Endodermal cell (in vitro differentiated cells): ENCODE measurements around the gene P3H3. TPM values are rescaled to one million over a fixed set of nuclear protein-coding genes. Genes with fewer than 3 reads are reported as not detected.

Source experiments
- DNase-seq: peaks from one replicate; pipeline ENCODE4 v3.0.0-alpha.2; 2017
- H3K27ac ChIP-seq: 2 replicates; pipeline ENCODE4 v1.5.1; 2013; ENCODE audit warnings: mild to moderate bottlenecking, low read depth, low read length, moderate library complexity
- H3K27me3 ChIP-seq: 2 replicates; pipeline ENCODE4 v1.6.1; 2013; ENCODE audit warnings: mild to moderate bottlenecking, low read length, moderate library complexity; ENCODE audit not compliant: insufficient read depth, control insufficient read depth, poor library complexity, severe bottlenecking
- H3K36me3 ChIP-seq: 2 replicates; pipeline ENCODE4 v1.7.0; 2013; ENCODE audit warnings: mild to moderate bottlenecking, low read length, moderate library complexity; ENCODE audit not compliant: control insufficient read depth, insufficient read depth
- H3K4me1 ChIP-seq: one replicate; pipeline ENCODE4 v1.7.0; 2013; ENCODE audit warnings: low read length; ENCODE audit not compliant: control insufficient read depth, insufficient read depth
- H3K4me3 ChIP-seq: 2 replicates; pipeline ENCODE4 v1.5.1; 2013; ENCODE audit warnings: mild to moderate bottlenecking, low read length, moderate library complexity
- H3K9ac ChIP-seq: 2 replicates; pipeline ENCODE4 v1.6.1; 2013; ENCODE audit warnings: mild to moderate bottlenecking, low read length, moderate library complexity; ENCODE audit not compliant: poor library complexity, severe bottlenecking; ENCODE audit errors: extremely low read depth
- H3K9me3 ChIP-seq: 2 replicates; pipeline ENCODE4 v1.6.1; 2013; ENCODE audit warnings: mild to moderate bottlenecking, low read length, moderate library complexity; ENCODE audit not compliant: control insufficient read depth
- H3K27ac Mint-ChIP-seq: 2 replicates; pipeline ENCODE4 v1.8.0; 2020; ENCODE audit warnings: mixed read lengths
- H3K27me3 Mint-ChIP-seq: 2 replicates; pipeline ENCODE4 v1.8.0; 2021; ENCODE audit warnings: mild to moderate bottlenecking, mixed read lengths; ENCODE audit not compliant: insufficient read depth
- H3K36me3 Mint-ChIP-seq: 2 replicates; pipeline ENCODE4 v1.8.0; 2020; ENCODE audit warnings: low read depth, mixed read lengths
- H3K4me1 Mint-ChIP-seq: 2 replicates; pipeline ENCODE4 v1.8.0; 2020; ENCODE audit warnings: mixed read lengths
- H3K4me3 Mint-ChIP-seq: 2 replicates; pipeline ENCODE4 v1.8.0; 2020; ENCODE audit warnings: mild to moderate bottlenecking, moderate library complexity, mixed read lengths
- H3K9me3 Mint-ChIP-seq: 2 replicates; pipeline ENCODE4 v1.8.0; 2020; ENCODE audit warnings: mild to moderate bottlenecking, mixed read lengths
- CTCF ChIP-seq: fragments of 200-600 bp; sonication (generic); conservative IDR thresholded peaks from 2 replicates; pipeline ENCODE4 v1.5.0; 2021; ENCODE audit warnings: antibody characterized with exemption, mild to moderate bottlenecking
- WGBS, 2 experiments: methylation state at CpG; one replicate each; pipeline versions ENCODE4 v1.1.5 to v1.1.7; 2013; ENCODE audit warnings: missing lambda C conversion rate in 2 of 2, mixed read lengths in 1 of 2; ENCODE audit not compliant: insufficient coverage in 1 of 2, insufficient read length in 1 of 2; 5-methylcytosine and 5-hydroxymethylcytosine counted together
- total RNA-seq, 2 donors: library from RNA; stranded (reverse); fragmentation: NEBNext Ultra II Directional in 1 of 2; extraction: Animal tissue kit (Norgen Biotek cat#: 25700) in 1 of 2; gene quantifications; 2 replicates in 1 of 2; 3 replicates in 1 of 2; pipeline ENCODE4 v1.2.1, GENCODE V29; 2021

The P3H3 gene
- total RNA-seq, 2 donors from 2014 or later: 58.4 to 63.1 TPM

GRCh38 chr12:6782850-6783566, 45.2 kb upstream of the P3H3 start:
- no peaks in the 10 kb centered on the region for H3K36me3 ChIP-seq
- no peak overlapping the region for H3K27ac ChIP-seq
- TF ChIP-seq CTCF: no peak
- no peaks in the 10 kb centered on the region for H3K27me3 ChIP-seq
- Mint-ChIP-seq H3K9me3 (no peaks in the 10 kb centered on the region), H3K27ac (no peak overlapping the region), H3K4me3 (no peak overlapping the region), H3K27me3 (peaks cover 26% of the 10 kb centered on the region), H3K4me1 (peaks cover 26% of the 10 kb centered on the region), H3K36me3 (no peaks in the 10 kb centered on the region)
- H3K4me1 ChIP-seq: peaks cover 13% of the 10 kb centered on the region
- H3K4me3 ChIP-seq: no peak overlapping the region
- H3K9ac ChIP-seq: no peak overlapping the region
- WGBS, 2 experiments: 62 to 80% methylated on average over 3 to 9 of the region's 10 CpGs
- H3K9me3 ChIP-seq: no peaks in the 10 kb centered on the region
- DNase-seq: peak; percentile 37

GRCh38 chr12:6783828-6784227, 44.4 kb upstream of the P3H3 start:
- Mint-ChIP-seq H3K4me3 (no peak overlapping the region), H3K27ac (no peak overlapping the region), H3K36me3 (no peaks in the 10 kb centered on the region), H3K27me3 (peaks cover 18% of the 10 kb centered on the region), H3K9me3 (no peaks in the 10 kb centered on the region), H3K4me1 (peaks cover 18% of the 10 kb centered on the region)
- Histone ChIP-seq H3K27me3 (no peaks in the 10 kb centered on the region), H3K4me3 (no peak overlapping the region), H3K4me1 (peaks cover 10% of the 10 kb centered on the region), H3K9ac (no peak overlapping the region), H3K9me3 (no peaks in the 10 kb centered on the region), H3K27ac (no peak overlapping the region), H3K36me3 (no peaks in the 10 kb centered on the region)
- 82 to 93% methylated on average over 5 to 9 of the region's 9 CpGs for WGBS, 2 experiments
- TF ChIP-seq CTCF: no peak
- DNase-seq: peak; percentile 37

- Mint-ChIP-seq H3K36me3 (no peaks in the 10 kb centered on the region), H3K27me3 (peaks cover 19% of the 10 kb centered on the region), H3K4me1 (peaks cover 17% of the 10 kb centered on the region), H3K27ac (no peak overlapping the region), H3K4me3 (no peak overlapping the region), H3K9me3 (no peaks in the 10 kb centered on the region)
- peaks cover 6% of the 10 kb centered on the region for H3K4me1 ChIP-seq
- H3K9me3 ChIP-seq: no peaks in the 10 kb centered on the region
- no peak overlapping the region for H3K4me3 ChIP-seq
- 79 to 85% methylated on average over 5 of the region's 5 CpGs for WGBS, 2 experiments
- TF ChIP-seq CTCF: no peak
- H3K27me3 ChIP-seq: peaks cover 2% of the 10 kb centered on the region
- no peak overlapping the region for H3K27ac ChIP-seq
- no peak overlapping the region for H3K9ac ChIP-seq
- peak; percentile 36 for DNase-seq
- no peaks in the 10 kb centered on the region for H3K36me3 ChIP-seq
Observed at GRCh38 chr12:6784296-6784695, 43.9 kb upstream of the P3H3 start.
